Measurements from ENCODE around the gene S100B. TPM values are rescaled to one million over a fixed set of nuclear protein-coding genes. Genes with fewer than 3 reads are reported as not detected.

Gene S100B
- total and polyA plus RNA-seq, 7 donors, result 14.3 to 126 (median 28.5) TPM

GRCh38 chr21:46613391-46613790 lies 8.5 kb upstream of the S100B start:
- Histone ChIP-seq H3K27me3 (peaks cover 0 to 4% (median 0%) of the 10 kb centered on the region in 3 donors), H3K36me3 (no peaks in the 10 kb centered on the region), H3K27ac (no peak overlapping the region), H3K9me3 (peaks cover 0 to 6% (median 2%) of the 10 kb centered on the region in 4 donors), H3K4me3 (no peak overlapping the region), H3K4me1 (no peaks in the 10 kb centered on the region)
- no peak for DNase-seq
- 86 to 88% methylated on average over 6 of the region's 6 CpGs for WGBS, 2 donors
- TF ChIP-seq POLR2AphosphoS5 (IDR thresholded peaks at IDR 0.05), result no peak
- TF ChIP-seq, protein P1, sequence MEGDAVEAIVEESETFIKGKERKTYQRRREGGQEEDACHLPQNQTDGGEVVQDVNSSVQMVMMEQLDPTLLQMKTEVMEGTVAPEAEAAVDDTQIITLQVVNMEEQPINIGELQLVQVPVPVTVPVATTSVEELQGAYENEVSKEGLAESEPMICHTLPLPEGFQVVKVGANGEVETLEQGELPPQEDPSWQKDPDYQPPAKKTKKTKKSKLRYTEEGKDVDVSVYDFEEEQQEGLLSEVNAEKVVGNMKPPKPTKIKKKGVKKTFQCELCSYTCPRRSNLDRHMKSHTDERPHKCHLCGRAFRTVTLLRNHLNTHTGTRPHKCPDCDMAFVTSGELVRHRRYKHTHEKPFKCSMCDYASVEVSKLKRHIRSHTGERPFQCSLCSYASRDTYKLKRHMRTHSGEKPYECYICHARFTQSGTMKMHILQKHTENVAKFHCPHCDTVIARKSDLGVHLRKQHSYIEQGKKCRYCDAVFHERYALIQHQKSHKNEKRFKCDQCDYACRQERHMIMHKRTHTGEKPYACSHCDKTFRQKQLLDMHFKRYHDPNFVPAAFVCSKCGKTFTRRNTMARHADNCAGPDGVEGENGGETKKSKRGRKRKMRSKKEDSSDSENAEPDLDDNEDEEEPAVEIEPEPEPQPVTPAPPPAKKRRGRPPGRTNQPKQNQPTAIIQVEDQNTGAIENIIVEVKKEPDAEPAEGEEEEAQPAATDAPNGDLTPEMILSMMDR (IDR thresholded peaks at IDR 0.05), result no peak
- no peak for TF ChIP-seq EP300 (IDR thresholded peaks at IDR 0.05)
- TF ChIP-seq POLR2A (IDR thresholded peaks at IDR 0.05), result no peak
- intact Hi-C loops (cut with DNase I), result no loop called here

DNA sequence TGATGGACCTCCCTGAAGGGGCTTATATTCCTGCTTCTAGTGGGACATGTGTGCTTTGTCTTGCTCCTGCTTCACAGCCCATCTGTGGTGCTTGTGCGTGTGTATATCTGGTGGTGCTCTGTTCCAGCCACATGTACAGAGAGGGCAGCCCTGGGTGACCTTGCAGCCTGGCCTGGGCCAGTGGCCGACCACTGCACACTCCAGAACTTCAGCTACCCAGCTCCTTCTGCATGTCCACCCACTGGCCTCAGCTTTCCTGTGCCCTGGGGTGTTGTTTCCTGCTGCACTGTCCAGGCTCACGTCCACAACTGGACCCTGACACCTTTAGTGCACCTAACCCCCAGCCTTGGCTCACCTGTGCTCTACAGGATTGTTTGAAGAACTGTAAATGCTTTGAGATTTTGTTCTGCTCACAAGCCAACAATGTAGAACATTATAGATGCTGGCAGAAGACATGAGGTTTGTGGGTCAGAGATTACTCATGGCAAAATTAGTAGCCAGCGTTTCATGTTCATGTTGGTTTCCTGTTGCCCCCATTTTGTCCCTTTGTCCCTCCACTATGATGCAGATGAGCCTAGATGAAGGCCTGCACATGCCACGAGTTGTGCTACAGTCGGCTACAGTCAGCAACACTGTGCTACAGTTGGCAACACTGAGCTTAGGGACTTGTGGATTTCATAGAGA lies 5.3 kb upstream of the S100B start:
- no peak overlapping the region for H3K4me3 ChIP-seq
- peaks cover 0 to 6% (median 2%) of the 10 kb centered on the region in 4 donors for H3K9me3 ChIP-seq
- 83 to 87% methylated on average over 6 of the region's 6 CpGs for WGBS, 2 donors
- no peak overlapping the region for H3K27ac ChIP-seq
- DNase-seq, result no peak
- peaks cover 0 to 6% (median 0%) of the 10 kb centered on the region in 4 donors for H3K4me1 ChIP-seq
- TF ChIP-seq POLR2AphosphoS5 (IDR thresholded peaks at IDR 0.05) (no peak), EP300 (IDR thresholded peaks at IDR 0.05) (no peak), POLR2A (IDR thresholded peaks at IDR 0.05) (no peak)
- TF ChIP-seq, protein P1 (IDR thresholded peaks at IDR 0.05), result no peak
- no peaks in the 10 kb centered on the region for H3K36me3 ChIP-seq
- H3K27me3 ChIP-seq, result peaks cover 0 to 4% (median 0%) of the 10 kb centered on the region in 3 donors
- intact Hi-C loops (cut with DNase I), result no loop called here

DNA sequence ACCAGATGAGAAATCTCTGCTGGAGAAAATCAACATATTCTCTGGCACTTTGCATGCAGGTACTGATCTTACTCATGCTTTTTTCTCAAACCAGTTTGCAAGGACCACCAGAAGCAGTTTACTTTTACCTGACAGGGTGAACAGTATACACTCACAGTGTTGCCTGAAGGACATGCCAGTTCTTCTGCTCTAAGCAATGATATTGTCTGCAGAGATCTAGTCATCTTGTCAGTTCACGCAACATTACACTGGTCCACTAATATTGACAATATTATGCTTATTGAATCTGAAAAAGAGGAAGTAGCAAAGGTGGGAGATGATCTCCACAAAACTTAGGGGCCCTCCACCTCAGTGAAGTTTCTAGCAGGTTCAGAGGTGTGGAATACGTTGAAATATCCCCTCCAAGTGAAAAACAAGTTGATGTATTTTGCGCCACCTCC lies 3.8 kb upstream of the S100B start:
- H3K4me1 ChIP-seq, result peaks cover 0 to 6% (median 0%) of the 10 kb centered on the region in 4 donors
- TF ChIP-seq POLR2A (IDR thresholded peaks at IDR 0.05) (no peak), EP300 (IDR thresholded peaks at IDR 0.05) (no peak), POLR2AphosphoS5 (IDR thresholded peaks at IDR 0.05) (no peak)
- TF ChIP-seq, protein P1 (IDR thresholded peaks at IDR 0.05), result no peak
- WGBS, 2 donors, result 72 to 82% methylated on average over 3 of the region's 3 CpGs
- intact Hi-C loops (cut with DNase I), result no loop called here
- DNase-seq, result no peak
- peaks cover 0 to 6% (median 2%) of the 10 kb centered on the region in 4 donors for H3K9me3 ChIP-seq
- H3K27me3 ChIP-seq, result peaks cover 0 to 4% (median 0%) of the 10 kb centered on the region in 3 donors
- H3K4me3 ChIP-seq, result no peak overlapping the region
- H3K36me3 ChIP-seq, result no peaks in the 10 kb centered on the region
- H3K27ac ChIP-seq, result no peak overlapping the region

DNA sequence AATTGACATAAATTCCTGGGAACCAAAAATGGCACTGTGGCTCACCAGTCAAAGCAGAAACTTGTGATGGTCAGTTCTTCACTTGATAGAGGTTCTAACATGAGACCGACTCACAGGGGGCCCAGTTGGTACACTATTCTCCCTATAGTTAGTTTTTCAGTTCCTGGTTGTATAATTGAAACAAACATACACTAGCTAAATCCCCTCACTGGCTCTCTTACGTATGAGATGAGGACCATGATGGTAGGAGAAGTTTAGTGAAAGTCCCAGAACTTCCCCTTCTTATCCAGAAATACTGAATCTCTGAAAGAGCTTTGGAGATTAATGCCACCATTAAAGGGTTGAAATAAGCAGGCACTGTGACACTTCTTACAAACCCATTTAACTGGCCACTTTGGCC lies 2.8 kb upstream of the S100B start:
- H3K27me3 ChIP-seq, result peaks cover 0 to 4% (median 0%) of the 10 kb centered on the region in 3 donors
- WGBS, 2 donors, result 84 to 88% methylated on average over 2 of the region's 2 CpGs
- H3K4me1 ChIP-seq, result peaks cover 0 to 6% (median 0%) of the 10 kb centered on the region in 4 donors
- intact Hi-C loops (cut with DNase I), result no loop called here
- DNase-seq, result no peak
- H3K4me3 ChIP-seq, result no peak overlapping the region
- TF ChIP-seq POLR2A (IDR thresholded peaks at IDR 0.05) (no peak), POLR2AphosphoS5 (IDR thresholded peaks at IDR 0.05) (no peak), EP300 (IDR thresholded peaks at IDR 0.05) (no peak)
- TF ChIP-seq, protein P1 (IDR thresholded peaks at IDR 0.05), result no peak
- H3K27ac ChIP-seq, result no peak overlapping the region
- peaks cover 0 to 6% (median 2%) of the 10 kb centered on the region in 4 donors for H3K9me3 ChIP-seq
- H3K36me3 ChIP-seq, result no peaks in the 10 kb centered on the region
